DMS53 (cell line): ENCODE results near the gene NCAPH2.
A peak's percentile ranks its signal among the peaks of the same experiment; 100 is the strongest.
"Not testable (repeated sequence)": the region's sequence is repeated elsewhere in the genome, so short reads cannot be mapped to it uniquely, and the experiment has no call there.

Source experiments
- DNase-seq: peaks from one replicate; lab custom pipeline; 2025; lab: John Stamatoyannopoulos, UW

NCAPH2 gene

GRCh38 chr22:50530877-50531545 is 23.0 kb downstream of the NCAPH2 start:
- peak; percentile 92 for DNase-seq

DNA sequence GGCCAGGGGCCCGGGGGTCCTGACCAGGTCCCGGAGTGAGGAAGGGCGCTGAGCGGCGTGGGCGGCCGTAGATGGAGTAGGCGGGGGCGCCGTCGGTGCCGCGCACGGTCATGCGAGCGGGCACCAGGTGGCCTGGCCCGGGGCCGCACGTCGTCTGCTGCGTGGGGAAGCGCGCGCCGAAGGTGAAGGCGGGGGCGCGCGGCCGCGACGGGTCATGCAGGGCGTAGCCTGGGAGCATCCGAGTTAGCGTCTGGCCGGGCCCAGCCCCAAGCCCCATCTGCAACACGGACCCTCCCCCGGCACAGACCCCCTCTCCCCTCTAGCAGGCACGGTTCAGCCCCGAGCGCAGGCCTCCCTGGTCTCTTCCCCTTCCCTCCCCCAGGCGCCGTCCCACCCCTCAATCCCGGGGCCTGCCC is 23.5 kb downstream of the NCAPH2 start:
- peak; percentile 91 for DNase-seq

DNA sequence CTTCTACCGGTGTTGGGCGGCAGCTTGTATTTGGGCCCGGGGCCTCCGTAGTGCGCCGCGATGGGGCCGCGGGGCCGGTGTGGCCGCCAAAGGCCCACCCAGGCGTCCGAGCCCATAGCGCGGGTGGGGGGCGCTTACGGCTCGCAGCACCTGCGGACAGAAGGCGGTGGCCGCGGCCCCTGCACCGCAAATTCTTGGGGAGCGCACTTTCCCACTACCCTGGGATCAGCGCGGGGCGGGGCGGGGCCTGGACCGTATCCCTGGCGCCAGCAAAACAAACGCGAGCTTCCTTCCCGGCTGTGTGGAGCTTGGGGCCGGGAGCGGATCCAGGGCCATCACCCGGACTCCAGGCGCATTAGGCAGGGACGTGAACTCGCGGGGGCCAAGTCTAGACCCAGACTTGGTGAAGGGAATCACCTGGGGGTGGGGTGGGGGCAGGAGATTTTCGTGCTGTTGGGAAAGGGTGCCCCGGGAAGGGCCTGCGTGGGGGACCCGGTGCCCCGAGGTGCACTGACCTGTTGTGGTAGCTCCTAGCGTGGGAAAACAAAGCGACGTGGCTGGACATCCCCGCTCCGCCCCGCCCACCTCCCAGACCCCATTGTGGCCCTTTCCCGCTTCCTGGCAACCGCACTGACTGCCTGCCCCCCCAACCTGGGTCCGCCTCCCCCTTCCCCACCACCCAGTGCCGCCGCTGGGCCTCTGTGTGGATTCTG is 24.1 kb downstream of the NCAPH2 start:
- peak; percentile 83 for DNase-seq

GRCh38 chr22:50532824-50533796 is 25.1 kb downstream of the NCAPH2 start:
- no peak for DNase-seq

- peak; percentile 37 for DNase-seq
Observed at GRCh38 chr22:50533856-50534711, 26.1 kb downstream of the NCAPH2 start.

GRCh38 chr22:50535113-50535512 is 27.1 kb downstream of the NCAPH2 start:
- no peak for DNase-seq

DNA sequence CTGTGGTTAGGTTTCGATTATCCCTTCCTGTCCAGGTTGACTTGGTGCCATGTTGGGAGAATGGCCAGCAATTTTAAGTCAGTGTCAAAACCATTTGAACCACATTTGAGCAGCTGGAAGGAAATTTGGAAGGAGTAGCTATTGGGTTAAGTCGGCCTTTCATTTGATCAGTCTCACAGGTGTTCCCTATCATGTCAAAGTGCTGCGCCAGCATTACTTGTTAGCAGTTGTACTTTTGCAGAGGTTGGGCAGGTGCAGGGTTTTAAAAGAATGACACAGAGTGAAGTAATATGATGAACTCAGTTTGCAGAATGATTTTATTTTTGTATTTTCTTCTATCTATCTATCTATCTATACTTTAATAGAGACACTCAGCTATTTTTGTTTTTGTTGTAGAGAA is 28.2 kb downstream of the NCAPH2 start:
- DNase-seq: no peak

DNA sequence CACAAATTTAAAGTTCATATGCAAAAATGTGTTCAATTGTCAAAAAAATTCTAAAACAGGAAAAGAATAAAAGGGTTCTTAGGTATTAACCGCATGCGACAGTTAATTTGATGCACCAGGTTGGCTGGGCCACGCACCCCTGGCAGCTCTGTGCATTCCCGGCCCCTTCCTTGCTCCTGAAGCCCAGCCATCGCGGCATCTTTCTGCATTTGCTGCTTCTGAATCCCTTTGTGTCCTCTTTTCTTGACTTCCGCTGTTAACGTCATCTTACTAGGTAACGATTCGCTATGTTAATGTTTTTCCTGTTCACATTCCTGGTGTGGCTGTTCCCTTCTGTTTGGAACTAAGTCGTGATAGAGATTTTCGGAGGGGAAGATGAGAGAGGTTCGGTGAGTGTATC is 29.7 kb downstream of the NCAPH2 start:
- no peak for DNase-seq

DNA sequence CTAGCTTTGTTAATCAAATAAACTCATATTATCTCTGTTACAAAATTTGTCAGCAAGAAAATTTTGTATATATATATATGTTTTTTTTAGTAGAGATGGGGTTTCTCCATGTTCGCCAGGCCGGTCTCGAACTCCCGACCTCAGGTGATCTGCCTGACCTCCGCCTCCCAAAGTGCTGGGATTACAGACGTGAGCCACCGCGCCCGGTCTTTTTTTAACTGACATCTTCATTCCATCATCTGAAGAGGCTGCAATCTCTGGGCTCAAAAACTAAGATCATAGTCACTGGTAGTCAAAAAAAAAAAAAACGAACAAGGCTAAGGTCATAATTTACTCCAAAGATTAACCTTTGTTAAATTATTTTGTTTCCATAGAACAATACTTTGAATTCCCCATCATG is 32.4 kb downstream of the NCAPH2 start:
- DNase-seq: no peak

GRCh38 chr22:50541667-50542026 is 33.6 kb downstream of the NCAPH2 start:
- not testable (repeated sequence) for DNase-seq

- DNase-seq: no peak
Observed at GRCh38 chr22:50542416-50542927, 34.4 kb downstream of the NCAPH2 start.

DNA sequence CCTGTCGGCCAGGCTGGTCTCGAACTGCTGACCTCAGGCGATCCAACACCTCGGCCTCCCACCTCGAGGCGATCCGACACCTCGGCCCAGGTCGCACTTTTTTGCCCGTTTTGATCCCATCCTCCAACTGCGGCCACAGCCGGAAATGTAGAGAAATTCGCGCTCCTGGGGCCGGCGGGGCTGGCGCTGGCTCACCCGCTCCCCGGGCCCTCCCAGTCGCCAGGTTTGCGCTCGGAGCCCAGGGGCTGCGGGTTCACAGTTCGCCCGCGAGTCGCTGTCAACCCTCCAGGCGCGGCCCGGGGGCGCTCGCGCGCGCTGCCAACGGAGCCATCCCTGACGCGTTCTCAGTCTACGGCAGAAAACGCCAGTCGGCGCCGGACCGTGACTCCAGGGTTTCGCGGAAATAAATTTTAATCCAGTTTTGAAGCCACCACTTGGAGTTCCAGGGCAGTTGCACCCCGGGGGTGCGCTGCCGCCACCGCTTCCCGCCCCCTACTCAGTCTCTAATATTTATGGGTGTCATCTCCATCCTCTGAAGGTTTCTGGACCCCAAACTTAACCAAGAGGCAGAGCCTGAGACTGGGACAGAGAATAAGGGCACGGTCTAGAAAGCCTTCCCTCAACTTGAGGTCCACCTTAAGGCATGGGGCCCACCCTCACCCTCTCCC is 36.2 kb downstream of the NCAPH2 start:
- DNase-seq: peak; percentile 91

DNA sequence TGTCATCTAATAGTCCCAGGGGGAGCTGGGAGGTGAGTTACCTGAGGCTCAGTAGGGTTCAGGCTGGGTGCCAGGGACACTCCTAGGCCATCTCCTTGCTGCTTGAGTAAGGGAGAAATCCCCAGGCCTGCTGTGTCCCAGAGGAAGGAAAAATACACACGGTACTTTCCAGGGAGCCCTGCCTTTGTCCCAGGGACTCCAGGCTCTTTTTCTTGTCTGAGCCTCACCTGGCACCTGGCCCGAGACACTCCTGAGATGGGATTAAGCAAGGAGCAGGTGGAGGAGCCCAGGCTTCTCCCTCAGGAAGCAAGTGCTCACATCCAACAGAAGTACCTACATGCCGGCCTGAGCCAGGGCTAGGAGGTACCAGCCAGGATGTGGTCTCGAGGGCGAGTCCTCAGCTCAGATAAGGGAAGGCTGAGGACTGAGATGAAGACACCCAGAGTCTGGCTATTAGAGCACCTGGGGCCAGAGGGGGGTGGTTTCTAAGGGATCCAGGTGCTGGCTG is 36.8 kb downstream of the NCAPH2 start:
- peak; percentile 55 for DNase-seq

DNA sequence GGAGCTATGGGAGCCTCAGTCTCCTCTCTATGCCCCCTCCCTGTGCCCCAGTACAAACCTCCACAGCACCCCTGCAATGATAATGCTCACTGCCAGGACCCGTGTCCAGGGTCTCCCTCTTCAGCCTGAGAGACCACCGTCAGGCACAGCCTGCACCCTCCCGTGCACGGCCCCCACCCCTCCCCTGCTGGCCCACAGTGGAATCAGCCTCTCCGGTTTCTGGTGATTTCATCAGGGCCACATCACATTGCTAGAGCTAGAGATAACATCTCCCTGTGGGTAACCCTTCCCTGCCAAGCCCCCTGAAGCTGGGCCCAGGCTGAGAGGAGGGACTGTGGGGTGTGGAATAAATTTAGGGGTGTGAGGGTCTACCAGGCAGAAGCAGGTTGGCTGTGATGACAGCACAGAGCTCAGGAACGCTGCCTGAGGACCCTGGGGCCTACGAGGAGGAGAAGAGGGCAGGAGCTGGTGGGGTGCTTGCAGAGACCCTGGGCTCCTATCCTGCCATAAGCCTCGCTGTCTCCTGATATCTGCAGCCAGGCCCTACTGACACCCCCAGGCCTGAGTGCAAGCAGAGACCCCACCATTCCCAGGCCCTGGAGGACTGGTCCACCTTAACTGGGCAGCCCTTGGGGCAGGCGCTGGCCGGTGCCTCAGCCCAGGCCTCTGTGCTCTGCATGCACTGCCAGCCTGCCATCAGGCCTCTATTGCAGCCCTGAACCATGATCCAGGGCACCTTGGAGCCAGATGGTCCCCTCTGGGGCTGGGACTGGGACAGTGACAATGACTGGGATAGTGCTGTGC is 37.7 kb downstream of the NCAPH2 start, which contains the start of gene KLHDC7B:
TSS of gene KLHDC7B (plus strand) at position 378 of the 804 bp plus-strand sequence. CDS start at position 723, 345 bp downstream.
- DNase-seq: no peak

- no peak for DNase-seq
Observed at GRCh38 chr22:50546326-50547262, 38.6 kb downstream of the NCAPH2 start.

GRCh38 chr22:50547263-50547985 is 39.4 kb downstream of the NCAPH2 start:
- no peak for DNase-seq

DNA sequence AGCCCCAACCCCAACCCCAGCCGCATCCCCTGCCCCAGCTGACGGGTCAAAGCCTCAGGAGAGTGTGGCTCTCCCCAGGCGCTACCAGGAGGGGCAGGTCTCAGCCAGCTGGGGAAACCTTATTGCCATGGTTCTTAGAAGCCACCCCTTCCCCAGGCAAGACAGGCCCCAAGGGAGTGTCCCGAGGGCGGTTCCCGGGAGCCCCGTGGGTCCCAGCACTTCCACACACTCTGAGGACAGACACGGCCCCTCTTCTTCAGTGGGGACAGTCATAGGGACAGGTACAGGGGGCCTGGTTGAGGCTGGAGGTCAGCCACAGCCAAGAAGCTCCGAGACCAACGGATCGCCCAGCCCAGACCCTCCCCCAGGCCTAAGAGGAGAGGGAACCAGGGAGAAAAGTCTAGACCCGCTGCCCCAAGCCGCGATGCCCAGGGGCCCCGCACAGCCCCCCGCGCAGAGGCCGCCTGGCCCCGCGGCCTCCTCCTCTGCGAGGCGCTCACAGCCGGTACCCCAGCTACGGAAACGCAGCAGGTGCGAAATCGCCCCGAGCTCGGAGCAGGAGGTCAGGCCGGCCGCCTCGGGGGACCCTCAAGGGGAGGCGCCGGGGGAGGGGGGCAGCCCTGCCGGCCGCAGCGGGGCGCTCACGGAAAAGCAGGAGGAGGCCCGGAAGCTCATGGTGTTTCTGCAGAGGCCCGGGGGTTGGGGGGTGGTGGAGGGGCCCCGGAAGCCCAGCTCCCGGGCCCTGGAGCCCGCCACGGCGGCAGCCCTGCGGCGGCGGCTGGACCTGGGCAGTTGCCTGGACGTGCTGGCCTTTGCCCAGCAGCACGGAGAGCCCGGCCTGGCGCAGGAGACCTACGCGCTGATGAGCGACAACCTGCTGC is 40.3 kb downstream of the NCAPH2 start:
- DNase-seq: peak; percentile 44
